HK-2 (cell line): Measurements from ENCODE around the gene BRPF3.

ENCODE experiments used
- DNase-seq: peaks from one replicate; pipeline ENCODE4 v3.0.0-alpha.2; 2018; ENCODE audit not compliant: unreplicated experiment

The BRPF3 gene

DNA sequence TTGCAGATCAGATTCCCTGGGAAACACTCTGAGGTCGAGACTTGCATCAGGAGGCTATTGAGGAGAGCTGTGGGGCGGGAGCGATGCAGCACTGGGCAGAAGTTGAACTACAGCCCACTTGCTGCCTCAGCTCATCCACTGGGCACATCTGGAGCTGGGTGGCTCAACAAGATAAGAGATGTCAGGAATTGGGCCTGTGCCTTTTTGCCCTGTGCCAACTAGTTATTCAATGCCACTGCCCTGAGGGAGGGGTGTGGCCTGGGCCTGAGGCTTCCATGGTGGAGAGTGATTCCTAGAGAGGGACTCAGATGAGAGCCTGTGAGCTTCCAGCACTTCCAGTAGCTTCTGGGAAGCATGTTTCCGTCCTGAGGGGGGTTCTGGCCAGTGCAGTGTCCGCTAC, 32.7 kb downstream of the BRPF3 start:
- no peak for DNase-seq

DNA sequence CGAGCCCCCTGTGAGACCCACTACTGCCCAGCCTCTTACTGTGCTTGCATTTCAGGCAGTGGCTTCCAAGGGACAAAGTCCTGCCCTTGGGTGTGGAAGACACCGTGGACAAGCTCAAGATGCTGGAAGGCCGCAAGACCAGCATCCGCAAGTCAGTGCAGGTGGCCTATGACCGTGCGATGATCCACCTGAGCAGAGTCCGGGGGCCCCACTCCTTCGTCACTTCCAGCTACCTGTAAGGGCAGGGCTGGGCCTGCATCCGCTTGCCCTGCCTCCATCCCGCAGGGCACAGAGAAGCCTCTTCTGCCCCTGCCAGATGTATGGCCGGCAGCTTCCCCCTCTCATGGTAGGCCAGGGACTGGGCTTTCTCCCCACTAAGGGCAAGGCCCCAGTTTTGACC, 33.8 kb downstream of the BRPF3 start:
- no peak for DNase-seq

DNA sequence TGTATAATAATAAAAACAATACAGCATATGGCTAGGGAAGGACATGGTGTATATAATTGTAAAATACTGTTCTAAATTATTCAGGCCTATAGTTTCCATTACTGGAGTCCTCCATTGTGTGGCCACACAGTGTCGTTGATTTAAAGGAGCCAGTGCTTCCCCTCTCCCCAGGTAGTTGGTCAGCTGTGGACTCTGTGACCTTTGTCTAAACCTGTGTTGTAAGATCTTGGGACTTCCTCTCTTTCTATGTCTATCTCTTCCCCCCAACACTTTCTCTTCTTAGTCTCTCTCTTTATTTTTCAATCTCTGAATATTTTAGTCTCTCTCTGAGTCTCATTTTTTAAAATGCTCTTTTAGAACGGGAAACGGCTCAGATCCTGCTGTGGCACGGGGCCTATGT, 35.6 kb downstream of the BRPF3 start:
- DNase-seq, result no peak

DNA sequence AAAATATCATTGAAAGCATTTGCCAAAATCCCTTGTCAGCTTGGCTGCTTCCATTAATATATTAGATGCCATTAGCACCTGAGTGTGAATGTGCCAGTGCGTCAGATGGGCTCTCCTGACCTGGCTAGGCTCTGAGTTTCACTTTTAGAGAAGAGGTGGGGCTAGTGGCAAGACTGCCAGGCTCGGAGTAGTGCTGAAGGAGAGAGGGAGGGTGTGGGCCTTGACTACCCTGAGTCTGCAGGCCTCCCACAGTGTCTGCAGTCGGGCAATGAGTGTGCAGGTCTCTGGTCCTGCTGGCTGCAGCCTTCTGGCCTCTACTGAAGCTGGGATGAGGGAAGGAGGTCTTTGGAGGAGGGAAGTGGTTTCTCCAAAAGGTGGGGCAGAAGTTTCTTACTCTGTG, 38.8 kb downstream of the BRPF3 start:
- no peak for DNase-seq

DNA sequence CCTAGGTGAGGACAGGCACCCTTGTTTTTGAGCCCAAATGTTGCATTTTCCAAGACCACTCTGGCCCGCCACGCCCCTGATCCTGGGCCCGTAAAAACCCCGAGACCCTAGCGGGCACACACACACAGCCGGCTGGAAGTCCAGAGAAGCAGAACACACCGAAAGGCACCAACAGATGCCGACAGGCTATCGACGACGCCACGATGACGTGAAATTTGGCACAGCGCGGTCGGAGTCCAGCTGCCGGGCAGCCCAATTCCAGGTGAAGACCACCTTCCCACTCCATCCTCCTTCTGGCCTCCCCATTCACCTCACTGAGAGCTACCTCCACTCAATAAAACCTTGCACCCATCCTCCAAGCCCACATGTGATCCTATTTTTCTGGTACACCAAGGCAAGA, 39.3 kb downstream of the BRPF3 start:
- no peak for DNase-seq

DNA sequence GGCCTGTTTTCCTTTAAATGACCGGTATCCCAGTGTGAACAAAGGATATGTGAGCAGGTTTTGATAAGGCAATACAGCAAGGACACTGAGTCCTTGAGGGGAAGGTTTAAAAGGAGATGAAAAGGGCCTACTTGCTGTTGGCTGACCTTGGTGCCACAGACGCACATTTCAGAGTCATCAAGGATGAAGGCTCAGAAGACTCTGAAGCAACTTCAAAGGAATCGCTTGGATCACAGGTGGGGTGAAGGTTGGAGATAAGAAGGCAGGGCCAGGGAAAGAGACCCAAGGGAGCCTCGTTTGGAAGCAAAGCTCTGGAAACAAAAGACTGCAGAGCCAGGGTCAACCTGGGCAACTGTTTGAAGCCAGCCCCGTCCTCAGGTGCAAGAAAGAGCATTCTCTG, 43.2 kb downstream of the BRPF3 start:
- no peak for DNase-seq

DNA sequence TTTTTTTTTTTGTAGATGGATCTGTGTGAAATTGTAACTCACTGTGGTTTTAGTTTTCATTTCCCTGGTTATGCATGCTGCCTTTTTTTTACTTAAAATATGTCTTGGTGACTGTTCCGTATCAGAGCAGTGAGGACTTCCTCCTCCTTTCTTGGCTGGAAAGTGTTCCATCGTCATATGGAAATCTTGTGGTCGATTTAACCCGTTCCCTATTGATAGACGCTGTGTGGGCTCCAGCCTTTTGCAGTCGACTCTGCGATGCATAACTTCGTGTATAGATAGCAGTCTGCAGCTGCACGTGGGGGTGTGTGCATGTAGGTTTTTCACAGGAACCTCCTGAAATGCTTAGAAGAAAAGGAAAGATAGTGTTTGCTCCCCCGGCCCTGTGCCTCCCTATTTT, 45.2 kb downstream of the BRPF3 start:
- no peak for DNase-seq

DNA sequence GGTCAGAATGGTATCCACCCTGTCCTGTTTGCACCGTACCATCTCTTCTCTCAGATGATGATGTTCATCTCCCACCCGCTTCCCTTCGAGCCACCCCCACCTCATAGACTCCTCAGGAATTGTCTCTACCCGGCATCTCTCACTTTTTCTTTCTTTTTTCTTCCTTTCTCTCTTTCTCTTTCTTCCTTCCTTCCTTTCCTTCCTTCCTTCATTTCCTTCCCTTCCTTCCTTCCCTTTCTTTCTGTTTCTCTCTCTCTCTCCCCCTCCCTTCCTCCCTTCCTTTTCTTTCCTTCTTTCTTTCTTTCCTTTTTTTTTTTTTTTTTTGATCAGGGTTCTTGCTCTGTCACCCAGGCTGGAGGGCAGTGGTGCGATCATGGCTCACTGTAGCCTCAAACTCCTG, 45.6 kb downstream of the BRPF3 start:
- no peak for DNase-seq

DNA sequence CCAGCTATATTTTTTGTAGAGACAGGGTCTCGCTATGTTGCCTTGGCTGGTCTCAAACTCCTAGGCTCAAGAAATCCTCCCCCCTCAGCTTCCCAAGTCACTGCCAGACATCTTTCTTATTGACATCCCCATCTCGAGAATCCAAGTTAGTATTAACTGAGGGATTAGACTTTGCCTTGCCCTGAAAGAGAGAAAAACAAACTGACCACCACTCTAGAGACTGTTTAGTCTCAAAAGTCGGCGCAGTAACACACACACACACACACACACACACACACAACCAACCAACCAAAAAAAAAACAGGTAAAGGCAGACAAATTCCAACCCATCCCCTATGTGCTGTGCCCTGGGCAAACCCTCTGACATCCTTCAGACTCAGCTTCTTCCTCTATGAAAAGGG, 46.1 kb downstream of the BRPF3 start:
- no peak for DNase-seq

DNA sequence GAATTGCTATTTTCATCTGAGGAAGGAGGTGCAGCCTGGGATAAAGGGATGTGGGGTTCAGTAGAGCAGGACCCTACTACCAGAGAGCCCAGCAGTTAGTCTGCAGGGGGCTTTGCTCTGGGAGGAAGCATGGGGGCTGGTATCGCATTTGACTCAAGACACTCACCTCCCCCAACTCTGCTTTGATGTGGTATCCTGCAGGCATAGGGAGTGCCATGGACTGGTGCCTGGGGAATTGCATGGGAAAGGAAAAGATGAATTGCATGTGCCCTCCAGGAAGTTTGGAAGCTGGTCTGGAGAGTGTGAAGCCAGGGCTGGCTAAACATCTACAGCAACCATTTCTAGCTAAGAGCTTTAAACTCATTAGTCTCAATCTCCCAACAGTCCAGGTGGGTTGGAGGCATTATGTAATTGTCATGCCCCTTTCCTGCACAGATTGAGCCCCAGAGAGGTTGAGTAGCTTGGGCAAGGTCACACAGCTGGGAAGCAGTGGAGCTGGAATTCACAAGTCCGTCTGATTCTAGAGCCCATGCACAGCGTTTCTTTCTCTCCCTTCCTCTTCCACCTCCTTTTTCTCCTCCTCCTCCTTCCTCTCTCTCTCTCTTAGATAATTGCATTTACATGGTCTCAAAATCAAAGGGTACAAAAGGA, 47.1 kb downstream of the BRPF3 start:
- no peak for DNase-seq

DNA sequence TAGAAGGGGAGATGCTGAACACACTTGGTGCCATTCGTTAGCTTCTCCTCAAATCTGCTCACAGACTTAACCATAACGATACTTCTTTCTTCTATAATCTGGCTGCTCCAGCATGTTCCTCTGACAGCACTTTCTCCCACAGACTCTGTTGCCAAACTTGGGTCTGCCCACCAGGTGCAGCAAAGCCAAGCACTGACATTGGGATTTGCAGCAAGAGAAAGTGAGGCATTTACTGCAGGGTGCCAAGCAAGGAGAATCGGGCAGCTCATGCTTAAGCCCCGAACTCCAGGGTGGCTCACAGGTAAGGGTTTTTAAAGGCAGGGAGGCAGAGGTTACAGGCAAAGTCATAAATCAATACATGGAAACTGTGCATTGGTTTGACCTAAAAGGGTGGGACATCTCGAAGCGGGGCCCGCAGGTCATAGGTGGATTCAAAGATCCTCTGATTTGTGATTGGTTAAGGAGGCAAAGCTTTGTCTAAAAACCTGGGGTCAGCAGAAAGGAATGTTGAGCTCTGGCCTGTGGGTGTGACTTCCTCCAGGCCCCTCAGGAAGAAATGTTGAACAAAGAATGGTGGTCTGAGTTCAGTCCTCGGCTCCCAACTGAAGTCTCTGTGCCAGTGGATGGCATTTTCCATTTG, 48.2 kb downstream of the BRPF3 start:
- no peak for DNase-seq

DNA sequence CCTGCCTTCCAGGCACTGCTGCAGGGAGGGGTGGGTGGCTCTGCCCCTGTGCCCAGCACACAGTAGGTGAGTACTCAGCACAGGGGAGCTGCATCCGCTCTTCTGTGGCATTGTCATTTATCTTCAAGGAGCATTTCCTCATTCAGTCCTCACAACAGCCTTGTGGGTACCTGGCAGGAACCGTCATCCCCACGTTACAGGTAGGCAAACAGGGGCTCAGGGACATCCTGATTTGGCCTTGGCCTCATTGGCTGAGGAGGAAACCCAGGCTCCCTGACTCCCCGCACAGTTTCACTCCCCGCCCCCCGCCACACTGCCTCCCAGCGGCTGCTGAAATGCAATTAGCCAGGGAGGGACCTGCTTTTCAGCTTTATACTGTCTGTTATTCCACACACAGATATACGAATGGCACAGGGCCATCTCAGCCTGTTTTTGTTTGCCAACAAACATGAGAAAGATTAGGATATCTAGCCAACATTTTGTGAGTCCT, 49.1 kb downstream of the BRPF3 start:
- DNase-seq, result no peak

DNA sequence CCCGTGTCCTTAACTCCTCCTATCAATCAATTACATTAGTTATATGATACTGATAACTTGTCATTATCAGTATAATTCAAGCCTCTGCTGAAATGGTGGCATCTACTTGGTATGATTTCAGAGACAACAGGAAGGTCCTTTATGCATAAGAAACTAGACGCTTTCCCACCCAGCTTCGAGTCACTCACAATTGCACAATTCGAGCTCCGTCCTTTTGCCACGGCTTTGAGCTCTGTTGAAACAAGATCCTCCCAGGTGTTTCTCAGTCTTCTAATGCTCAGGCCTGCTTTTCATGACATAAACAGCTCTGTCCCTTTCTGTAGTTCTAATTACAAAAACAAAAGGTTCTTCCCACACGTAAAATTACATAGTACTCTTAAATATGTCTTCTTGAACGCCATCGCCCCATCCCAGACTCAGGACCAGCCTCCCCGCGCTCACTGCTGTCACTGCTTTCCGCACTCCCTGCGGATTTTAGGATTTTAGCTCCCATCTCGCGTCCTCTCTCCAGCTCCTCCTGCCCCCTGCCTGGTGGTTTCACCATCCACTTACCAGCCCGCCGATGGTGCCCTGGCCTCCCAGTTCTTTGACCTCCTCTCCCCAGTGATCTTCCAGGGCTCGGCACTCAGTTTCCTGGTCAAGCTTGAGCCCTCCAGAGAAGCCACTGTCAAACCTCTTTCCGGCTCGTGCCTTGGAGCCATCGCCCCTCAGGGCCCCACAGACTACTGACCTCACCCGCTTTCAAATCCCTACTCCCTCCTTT, 50.1 kb downstream of the BRPF3 start:
- no peak for DNase-seq

DNA sequence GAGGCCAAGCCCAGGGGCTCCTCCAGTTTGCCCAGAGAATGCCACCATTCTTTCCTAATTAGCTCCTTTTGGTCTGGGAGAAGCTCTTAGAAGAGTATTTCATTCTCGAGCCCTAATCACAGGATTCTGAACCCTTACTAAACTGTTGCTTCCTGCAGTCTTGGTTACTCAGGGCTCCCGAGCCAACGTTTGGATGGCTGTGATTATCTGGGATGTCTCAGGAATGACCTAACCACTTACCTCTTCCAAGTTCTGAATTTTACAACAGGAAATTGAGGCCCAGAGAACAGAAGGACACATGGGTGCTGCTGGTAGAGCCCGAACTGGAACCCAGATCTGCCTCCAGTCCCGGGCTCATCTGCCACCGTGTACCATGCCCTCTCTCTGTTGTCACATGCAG, 51.1 kb downstream of the BRPF3 start:
- DNase-seq, result no peak

DNA sequence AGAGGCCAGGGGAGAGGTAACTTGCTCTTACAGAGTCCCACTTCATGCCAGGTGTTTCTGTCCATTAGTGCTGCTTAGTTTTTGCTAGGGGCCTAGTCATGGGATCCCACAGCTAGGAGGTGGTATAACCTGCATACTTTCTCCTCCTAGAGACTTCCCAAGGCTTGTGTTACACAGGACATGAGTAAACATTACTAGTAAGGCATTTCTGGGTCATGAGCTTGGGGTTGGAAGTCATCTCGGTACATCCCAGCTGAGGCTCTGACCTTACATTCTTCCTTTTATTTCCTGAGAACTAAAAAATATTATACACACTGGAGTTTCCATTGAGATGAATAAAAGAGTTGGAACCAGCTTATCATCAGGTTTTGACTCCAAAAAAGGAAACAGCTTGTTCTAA, 52.4 kb downstream of the BRPF3 start:
- DNase-seq, result no peak

DNA sequence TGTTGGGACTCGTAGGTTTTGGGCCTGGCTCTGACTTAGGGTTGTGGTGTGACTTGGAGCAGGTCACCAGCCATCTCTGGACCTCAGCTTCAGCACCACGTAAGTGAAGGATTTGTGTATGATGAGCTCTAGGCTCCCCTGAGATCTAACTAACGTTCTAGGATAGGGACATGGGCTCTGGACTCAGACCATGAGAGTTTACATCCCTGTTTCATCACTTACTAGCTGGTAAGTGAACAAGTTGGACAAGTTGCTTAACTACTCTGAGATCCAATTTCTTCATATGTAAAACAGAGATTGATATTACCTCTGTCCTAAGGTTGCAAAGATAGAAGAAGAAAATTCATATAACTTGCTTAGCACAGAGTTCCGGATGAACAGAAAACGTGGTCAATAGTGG, 53.0 kb downstream of the BRPF3 start:
- DNase-seq, result no peak

DNA sequence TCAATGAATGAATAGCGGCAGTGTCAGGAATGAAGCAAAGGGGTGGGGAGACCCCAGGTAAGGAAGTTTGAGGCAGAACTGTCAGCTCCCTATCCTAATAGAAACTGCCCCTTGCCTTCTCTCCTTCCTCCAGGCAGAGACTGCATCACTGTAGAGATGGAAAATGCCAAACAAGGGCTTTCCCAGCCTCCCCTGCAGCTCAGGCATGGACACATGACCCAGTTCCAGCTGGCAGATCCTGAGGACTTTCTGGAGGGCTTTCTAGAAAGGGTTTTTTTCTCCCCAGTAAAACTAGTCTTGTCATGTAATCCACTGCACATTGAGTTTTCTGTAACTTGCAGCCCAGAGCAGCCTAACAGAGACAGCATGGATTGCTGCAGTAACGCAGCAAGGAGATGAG, 55.5 kb downstream of the BRPF3 start:
- DNase-seq, result no peak

DNA sequence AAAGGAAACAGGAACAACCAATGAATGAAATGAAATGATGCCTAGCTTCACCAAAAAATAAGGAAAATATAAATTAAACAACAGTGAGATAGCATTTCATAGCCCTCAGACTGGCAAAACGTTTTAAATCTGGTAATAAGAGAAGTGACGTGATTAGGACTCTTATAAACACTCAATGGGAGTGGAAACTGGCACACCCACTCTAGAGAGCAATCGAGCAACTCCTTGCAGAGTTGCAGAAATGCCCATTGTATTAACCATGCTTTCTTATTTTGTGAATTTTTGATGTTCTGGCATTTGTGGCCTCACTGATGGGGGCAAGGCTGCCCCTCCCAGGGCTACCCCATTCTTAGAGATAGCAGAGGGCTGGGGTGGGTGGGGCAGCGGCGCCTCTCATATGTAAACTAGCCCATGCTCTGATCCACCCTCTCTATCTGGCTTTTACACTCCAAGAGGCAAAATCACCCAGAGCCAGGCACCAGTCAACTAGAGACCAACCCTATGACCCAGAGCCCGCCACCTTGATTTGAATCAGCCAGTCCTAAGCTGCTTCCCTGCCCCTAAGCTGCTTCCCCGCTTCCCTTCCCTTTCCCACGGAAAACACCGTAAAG, 67.0 kb downstream of the BRPF3 start:
- DNase-seq, result no peak

DNA sequence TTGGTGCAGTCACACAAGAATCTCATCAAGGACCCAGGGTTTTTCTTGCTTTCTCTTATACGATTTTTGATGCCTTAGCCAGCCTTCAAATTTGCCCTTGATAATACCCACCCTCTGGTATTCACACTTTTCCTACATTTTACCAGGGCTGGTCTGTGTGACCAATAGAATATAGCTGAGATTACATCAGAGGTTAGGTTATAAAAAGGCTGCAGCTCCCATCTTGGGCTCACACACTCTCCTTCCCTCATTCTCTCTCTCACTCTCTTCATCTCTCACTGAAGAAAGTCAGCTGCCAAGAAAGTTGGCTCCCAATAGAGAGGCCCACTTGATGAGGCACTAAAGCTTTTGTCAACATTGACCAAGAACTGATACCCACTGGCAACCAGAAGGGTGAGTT, 69.2 kb downstream of the BRPF3 start:
- DNase-seq, result no peak

DNA sequence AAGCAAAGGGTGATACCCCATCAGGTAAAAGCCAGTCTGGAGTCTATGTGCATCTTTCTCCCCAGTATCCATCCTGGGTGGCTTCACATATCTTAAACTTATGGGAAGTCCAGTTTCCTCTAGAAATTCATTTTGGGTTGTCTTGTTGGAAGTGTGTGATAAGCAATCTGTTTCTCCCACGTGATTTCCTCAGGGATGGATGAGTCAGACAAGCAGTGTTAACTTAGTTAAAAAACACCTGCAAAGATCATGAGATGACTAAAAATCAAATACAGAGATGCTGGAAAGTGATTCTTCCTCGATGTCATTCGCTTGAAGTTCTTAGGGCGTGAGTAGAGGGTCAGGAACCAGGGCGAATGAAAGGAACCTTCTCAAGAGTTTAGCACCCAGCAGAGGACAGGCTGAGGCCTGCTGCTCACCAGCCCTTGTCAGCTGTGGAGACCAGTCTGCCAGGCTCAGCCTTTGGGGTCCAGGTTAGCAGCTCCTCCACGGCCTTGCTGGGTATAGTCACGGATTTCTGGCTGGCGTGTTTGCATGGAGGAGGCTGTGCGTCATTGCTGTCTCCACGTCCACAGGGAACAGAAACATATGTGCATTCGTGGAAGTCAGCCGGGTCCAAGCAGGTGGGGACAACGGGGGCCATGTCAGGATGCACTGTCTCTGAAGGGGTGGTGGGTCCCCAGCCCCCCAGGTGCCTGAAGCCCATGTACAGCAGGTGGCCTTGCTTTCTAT, 70.5 kb downstream of the BRPF3 start:
- no peak for DNase-seq

DNA sequence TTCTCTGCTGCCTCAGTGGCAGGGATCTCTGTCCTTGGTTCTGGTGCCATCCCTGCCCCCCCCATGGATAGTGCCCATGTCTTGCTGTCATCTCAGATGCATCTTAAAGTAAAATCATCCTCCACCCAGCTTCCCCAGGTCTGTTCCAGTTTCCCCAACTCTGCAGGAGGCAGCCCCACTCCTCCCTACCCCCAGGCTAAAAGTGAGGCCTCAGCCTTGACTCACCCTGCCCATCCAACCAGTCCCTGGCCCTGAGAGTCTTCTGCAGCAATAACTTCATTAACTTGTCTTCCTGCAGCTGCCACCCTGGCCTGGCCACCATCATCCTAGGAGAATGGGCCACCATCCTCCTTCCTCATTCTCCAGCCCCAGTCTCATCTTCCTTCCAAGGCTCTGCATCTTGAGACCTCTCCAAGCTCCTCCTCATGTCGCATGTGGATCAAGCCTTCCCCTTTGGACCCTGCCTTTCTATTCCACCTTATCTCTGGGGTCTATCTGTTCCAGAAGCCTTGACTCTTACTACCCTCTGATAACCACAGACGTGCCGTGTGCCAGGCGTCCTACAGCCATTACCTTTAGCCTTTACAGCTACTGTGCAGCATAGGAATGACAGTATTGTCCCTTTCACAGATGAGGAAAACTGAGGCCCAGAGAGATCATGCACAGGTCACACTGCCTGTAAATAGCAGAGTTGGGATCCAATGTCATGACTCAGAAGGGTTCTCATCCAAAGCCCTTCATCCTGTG, 71.4 kb downstream of the BRPF3 start:
- DNase-seq, result no peak
